NOMO-1 treated with dmso at 0.1 percent for 144 hours (cell line): Measurements from ENCODE around the gene BICD1.
A peak's percentile ranks its signal among the peaks of the same experiment; 100 is the strongest.

ENCODE experiments used
- DNase-seq: peaks from one replicate; lab custom pipeline; 2025; ENCODE audit not compliant: unreplicated experiment; lab: John Stamatoyannopoulos, UW

Gene BICD1

DNA sequence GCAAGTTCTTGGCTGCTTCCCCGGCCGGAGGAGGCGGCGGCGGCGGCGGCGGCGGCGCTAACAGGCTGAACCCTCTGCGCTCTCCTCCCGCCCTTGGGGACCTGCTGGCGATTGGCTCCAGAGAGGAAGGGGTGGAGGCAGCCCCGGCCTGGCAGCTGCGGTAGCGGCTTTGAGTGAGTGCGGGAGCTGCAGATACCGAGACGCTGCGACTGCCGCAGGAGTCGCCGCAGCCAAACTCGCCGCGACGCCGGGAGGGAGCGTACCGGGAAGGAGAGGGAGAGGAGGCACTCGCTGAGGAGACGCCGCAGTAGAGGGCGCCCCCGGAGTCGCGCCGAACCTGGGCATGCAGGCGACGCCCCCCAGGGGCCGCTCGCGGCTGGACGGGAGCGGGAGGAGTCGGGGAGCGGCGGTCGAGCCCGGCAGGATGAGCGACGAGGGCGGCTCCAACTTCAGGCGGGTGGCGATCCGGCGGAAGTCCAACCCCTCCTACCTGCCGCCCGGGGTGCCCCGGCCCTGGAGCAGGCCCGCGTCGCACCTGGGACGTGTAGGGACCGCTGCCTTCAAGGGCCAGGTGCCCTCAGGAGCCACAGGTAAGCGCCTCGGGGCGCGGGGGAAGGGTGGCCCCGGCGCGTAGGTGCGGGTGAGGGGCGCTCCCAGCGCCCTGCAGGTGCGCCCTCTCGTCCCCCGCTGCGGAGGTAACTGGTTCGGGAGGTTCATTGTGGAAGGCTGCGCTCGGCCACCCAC lies 292.9 kb downstream of the BICD1 start, which contains the start of gene FGD4:
Gene FGD4 (plus strand): TSS at position 189 of the 744 bp plus-strand sequence.
- DNase-seq, result peak; percentile 90

GRCh38 chr12:32400114-32400672 lies 293.5 kb downstream of the BICD1 start:
- DNase-seq, result no peak

- DNase-seq, result no peak
Observed at GRCh38 chr12:32400866-32401265, 294.2 kb downstream of the BICD1 start.

DNA sequence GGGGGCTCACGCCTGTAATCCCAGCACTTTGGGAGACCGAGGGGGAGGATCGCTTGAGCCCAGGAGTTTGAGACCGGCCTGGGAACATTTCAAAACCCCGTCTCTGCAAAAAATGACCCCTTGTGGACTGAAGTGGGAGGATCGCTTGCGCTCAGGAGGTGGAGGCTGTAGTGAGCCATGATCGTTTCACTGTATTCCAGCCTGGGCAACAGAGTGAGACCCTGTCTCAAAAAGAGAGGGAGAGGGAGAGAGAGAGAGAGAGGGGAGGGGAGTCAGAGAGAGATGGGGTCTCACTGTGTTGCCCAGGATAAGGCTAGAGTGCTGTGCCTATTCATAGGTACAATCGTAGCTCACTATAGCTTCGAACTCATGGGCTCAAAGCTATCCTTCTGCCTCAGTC lies 295.5 kb downstream of the BICD1 start:
- DNase-seq, result no peak

- DNase-seq, result no peak
Observed at GRCh38 chr12:32402946-32403345, 296.3 kb downstream of the BICD1 start.

GRCh38 chr12:32407795-32408194 lies 301.1 kb downstream of the BICD1 start:
- DNase-seq, result no peak

DNA sequence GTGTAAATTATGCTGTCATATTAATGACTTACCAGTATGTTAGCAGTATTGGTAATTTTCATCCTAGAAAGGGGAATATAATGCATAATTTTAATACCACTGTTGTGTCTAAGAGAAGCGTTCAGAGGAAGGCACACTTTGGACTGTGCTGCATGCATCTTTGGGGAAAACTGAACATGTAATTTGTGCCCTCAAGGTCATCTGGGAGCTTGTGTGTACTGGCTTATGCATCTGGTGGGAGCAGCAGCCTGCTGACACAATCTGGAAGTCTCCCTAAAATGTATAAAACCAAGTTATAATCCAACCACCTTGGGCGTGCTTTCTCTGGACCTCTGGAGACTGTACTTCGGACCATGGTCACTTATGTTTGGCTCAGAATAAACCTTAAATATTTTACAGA lies 306.8 kb downstream of the BICD1 start:
- no peak for DNase-seq

DNA sequence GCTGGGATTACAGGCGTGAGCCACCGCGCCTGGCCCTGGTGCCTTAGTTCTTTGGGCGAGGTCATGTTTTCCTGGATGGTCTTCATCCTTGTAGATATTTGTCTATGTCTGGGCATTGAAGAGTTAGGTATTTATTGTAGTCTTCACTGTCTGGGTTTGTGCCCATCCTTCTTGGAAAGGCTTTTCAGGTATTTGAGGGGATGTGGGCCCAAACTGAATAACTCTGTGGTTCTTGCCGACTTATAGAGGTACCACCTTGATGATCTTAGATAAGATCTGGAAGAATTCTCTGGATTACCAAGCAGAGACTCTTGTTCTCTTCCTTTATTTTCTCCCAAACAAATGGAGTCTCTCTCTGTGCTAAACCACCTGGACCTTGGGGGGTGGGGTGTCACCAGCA lies 311.6 kb downstream of the BICD1 start:
- DNase-seq, result no peak

- no peak for DNase-seq
Observed at GRCh38 chr12:32418903-32419519, 312.4 kb downstream of the BICD1 start.

DNA sequence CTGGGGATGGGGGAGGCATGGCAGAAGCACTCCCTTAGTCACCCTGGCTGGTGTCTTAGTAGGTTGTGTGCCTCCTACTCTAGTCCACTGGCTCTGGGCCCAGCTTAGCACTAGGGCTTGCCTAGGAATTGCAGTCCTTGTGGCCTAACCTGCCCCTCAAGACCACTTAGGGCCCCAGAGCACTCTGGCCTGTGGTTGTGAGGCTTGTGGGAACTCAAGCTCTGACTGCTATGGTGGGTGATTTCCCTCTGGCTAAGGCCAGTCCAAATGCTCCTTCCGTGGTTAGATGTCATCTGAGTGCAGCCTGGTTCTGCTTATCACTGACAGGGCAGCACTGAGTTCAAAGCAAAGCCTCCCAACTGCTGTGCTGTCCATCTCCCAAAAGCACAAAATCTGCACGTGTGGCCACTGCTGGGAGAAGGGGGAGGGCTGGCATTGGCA lies 312.9 kb downstream of the BICD1 start:
- no peak for DNase-seq

DNA sequence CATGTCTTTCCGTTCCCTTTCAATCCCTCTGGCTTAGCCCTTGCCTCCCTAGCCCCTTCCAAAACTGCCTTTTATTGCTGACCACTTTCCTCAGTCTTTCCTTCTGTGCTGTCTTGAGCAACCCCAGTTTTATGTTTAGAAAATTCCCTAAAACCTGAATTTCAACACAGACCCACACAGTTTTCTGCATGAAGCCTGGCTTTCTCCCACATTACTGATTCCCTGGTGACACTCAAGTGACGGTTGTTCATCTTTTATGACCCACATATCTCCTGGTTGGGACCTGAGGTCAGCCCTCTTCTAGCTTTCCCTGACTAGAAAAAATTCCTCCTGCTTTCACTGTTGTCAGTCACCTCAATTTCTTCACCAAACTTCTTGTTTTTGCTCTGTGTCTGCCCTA lies 313.7 kb downstream of the BICD1 start:
- no peak for DNase-seq

GRCh38 chr12:32423559-32423958 lies 316.9 kb downstream of the BICD1 start:
- DNase-seq, result no peak

DNA sequence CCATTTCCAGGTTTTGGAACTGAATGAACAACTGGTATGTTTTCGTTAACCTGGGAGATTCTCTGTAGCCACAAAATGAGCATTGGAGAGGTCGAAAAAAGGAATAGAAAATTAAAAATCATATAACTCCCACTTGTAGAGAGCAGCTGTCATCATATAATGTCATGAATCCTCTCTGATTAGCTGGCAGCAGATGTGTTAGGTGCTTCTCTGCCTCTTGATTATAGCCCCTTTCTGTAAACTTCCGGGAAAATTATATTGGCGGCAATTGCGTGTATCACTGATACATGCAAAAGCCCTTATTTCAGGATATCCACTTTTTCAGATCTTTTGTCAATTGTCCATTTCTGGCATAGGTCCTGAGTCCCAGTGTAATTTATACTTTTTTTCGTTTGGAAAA lies 324.4 kb downstream of the BICD1 start:
- DNase-seq, result no peak
